ENCODE results near the gene ITPR1. TPM values are rescaled to one million over a fixed set of nuclear protein-coding genes. Genes with fewer than 3 reads are reported as not detected.

Gene ITPR1
- total RNA-seq, 2 experiments from 2014 or later: 48.6 to 55.6 TPM

DNA sequence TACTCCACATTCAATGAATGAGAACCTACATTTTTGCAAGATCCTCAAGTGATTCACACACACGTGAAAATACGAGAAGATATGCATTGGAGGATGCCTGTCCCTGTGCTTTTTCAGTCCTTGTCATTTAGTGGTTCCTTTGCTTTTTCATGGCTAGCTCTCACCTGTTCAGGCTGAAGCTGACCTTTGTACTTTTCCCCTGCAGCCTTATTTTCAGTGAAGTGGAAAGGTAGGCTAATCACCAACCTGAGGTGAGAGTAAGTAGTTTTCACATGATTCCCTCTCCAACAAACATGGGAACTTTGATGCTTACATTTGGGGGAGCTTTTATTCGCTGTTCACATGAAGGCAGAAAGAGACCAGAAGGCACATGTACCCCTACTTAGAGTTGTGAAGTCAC lies 8.3 kb downstream of the ITPR1 start:
- intact Hi-C loops (cut with DNase I, micrococcal nuclease): no loop called here
- Mint-ChIP-seq H3K27me3 (no peaks in the 10 kb centered on the region), H3K27ac (no peak overlapping the region), H3K36me3 (ENCODE audit: low read depth) (peaks cover 18% of the 10 kb centered on the region), H3K4me1 (peaks cover 41% of the 10 kb centered on the region), H3K4me3 (no peak overlapping the region), H3K9me3 (ENCODE audit: low read depth) (no peaks in the 10 kb centered on the region)
- ATAC-seq (no peak), DNase-seq (no peak)
- CTCF ChIA-PET: interaction anchor here (1.4 kb wide), 1 partner anchor 131 kb away, joined by 5 read pairs; no protein-coding TSS in a partner anchor
- POLR2A ChIA-PET: interaction anchor here (0.8 kb wide), 1 partner anchor 34 kb away, joined by 6 read pairs; no protein-coding TSS in a partner anchor

DNA sequence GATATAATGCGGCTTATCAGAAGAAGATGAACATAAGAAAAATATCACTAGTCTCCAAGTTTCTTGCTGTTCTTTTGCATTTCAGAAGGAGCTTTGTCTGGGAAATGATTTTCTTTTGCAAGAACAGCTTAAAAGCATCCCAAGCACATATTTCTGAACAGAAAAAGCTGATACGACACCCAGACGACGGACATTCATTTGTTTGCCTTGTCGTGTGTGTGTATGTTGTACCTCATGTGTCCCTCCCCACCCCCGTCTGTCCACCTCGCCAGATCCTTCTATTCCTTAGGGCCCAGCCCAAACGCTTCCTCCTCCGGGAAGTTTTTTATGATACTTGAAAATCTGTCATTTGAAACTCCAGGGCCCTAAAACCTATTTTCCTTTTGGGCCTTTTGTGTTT lies 8.8 kb downstream of the ITPR1 start:
- ATAC-seq (no peak), DNase-seq (no peak)
- Mint-ChIP-seq H3K4me1 (peaks cover 41% of the 10 kb centered on the region), H3K9me3 (ENCODE audit: low read depth) (no peaks in the 10 kb centered on the region), H3K27me3 (no peaks in the 10 kb centered on the region), H3K27ac (no peak overlapping the region), H3K4me3 (no peak overlapping the region), H3K36me3 (ENCODE audit: low read depth) (peaks cover 17% of the 10 kb centered on the region)
- ChIA-PET POLR2A (no interaction called here), CTCF (interaction anchor here (1.4 kb wide), 1 partner anchor 131 kb away, joined by 5 read pairs; no protein-coding TSS in a partner anchor)
- intact Hi-C loops (cut with DNase I, micrococcal nuclease): no loop called here

DNA sequence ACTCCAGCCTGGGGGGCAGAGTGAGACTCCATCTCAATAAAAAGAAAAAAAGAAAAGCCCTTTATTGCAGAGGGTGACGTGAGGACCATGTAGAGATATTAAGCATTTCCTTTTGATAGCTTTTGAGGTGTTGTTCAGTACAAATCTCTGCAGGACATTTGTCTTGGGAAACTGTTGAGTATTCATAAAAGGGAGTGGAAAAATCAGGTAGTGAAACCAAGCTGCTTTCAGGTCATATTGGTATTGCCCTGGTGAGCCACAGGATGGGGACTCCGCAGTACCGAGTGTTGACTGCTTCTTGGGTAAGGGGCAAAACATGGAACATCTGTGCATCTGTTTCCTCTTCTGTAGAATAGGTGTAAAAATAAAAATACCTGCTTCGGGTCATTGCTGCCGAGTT lies 9.9 kb downstream of the ITPR1 start:
- no peak overlapping the region for H3K27ac Mint-ChIP-seq
- no peaks in the 10 kb centered on the region for H3K27me3 Mint-ChIP-seq
- POLR2A ChIA-PET: interaction anchor here (2.5 kb wide), 1 partner anchor 10 kb away, joined by 7 read pairs; the partner anchor contains the start of gene ITPR1
- DNase-seq (no peak), ATAC-seq (peak; percentile 15)
- no peaks in the 10 kb centered on the region for H3K9me3 Mint-ChIP-seq (ENCODE audit: low read depth)
- no peak overlapping the region for H3K4me3 Mint-ChIP-seq
- intact Hi-C loops (cut with DNase I, micrococcal nuclease): no loop called here
- peaks cover 15% of the 10 kb centered on the region for H3K36me3 Mint-ChIP-seq (ENCODE audit: low read depth)
- H3K4me1 Mint-ChIP-seq: peaks cover 48% of the 10 kb centered on the region
- CTCF ChIA-PET: no interaction called here

DNA sequence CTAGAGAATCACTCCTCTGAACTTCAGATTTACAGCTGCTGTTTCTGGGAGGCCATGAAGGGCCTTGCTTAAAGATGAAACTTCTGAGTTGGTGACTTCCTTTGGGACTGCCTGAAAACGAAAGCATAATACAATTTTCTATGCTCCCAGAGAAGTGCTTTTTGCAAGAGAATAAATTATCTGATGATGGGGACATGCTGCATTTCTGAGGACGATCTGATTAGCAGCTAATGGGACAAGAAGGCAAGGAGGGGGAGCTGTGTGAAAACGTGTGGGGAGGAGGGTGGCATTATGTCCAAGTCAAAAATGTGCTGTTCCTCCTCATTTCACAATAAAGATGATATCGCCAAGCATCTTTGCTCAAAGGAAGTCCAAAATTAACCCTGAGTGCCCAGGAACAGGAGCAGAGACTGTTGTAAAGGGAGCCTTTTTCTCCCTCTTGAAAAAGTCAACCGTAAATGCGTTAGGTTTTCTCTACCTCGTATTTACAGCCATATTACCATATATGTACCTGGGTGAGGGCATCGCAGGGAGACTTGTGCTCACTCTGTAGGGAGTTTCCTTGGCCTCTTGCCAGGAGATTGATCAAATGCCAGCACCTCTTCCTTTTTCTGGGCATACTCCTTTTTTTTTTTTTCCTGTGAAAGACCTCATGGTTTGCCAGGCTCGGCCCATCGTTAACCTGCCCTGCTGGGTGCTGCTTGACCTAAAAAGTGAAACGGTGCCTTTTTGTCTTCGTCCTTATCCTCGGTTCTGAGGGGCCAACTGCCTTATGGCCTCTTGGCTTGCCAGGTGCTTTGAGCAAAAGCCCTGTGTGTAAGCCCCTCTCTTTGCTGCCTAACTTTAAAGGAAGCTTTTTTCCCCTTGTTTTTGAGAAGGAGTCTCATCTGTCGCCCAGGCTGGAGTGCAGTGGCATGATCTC lies 11.5 kb downstream of the ITPR1 start:
- CTCF ChIA-PET: interaction anchor here (0.6 to 3.3 kb wide), 6 partner anchors 9 to 154 kb away, joined by 3 to 16 read pairs (median 8); partner anchors contain the start of gene ITPR1
- ATAC-seq: peak; percentile 81
- peak; percentile 51 for DNase-seq
- intact Hi-C loops (cut with DNase I, micrococcal nuclease): loop anchor here in 1 of 2 experiments (1.0 kb wide), 1 partner anchor 9 kb away; no protein-coding TSS in a partner anchor
- peaks cover 54% of the 10 kb centered on the region for H3K4me1 Mint-ChIP-seq
- no peaks in the 10 kb centered on the region for H3K27me3 Mint-ChIP-seq
- peak overlapping the region; percentile 95 for H3K27ac Mint-ChIP-seq
- peaks cover 16% of the 10 kb centered on the region for H3K36me3 Mint-ChIP-seq (ENCODE audit: low read depth)
- peak overlapping the region; percentile 72 for H3K4me3 Mint-ChIP-seq
- POLR2A ChIA-PET: interaction anchor here (0.7 to 2.5 kb wide), 2 partner anchors 12 to 1308 kb away, joined by 3 to 7 read pairs; partner anchors contain the start of gene ITPR1
- no peaks in the 10 kb centered on the region for H3K9me3 Mint-ChIP-seq (ENCODE audit: low read depth)

DNA sequence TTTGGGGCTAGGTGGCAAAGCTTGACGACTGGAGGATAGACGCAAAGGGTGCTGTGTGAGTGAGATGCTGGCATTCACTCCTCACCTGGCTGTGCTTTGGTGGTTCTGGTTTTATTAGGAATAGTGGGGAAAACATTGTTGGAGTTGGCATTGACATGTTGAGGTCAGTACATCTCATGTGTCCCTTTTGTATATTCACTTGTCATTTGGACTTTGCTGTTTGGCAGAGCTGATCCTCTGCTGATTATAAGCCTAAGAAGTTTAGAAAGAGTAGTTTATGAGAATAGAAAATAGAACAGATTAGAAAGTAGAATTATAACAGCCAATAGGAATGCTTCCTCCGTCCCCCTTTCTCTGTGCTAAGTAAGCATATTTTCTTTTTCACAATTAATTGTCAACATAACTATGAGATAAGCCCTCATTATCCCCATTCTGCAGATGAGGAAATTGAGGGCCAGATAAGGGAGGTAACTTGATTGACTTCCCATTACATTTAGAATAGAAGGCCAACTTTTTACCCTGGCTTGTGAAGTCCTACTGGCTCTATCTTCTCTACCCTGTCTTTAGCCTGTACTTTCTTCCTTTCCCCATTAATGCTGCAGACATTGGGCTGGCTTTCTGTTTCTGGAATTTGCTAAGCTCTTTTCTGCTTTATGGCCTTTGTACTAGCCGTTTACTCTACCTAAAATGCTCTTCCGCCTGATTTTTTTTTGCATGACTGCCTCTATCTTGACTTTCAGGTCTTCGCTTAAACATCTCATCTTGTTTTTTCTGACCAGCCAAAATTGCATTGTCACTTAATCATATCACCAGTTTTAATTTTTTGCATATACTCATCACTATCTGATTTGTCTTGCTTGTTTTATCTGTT lies 12.8 kb downstream of the ITPR1 start:
- ATAC-seq (no peak), DNase-seq (no peak)
- intact Hi-C loops (cut with DNase I, micrococcal nuclease): no loop called here
- Mint-ChIP-seq H3K4me3 (no peak overlapping the region), H3K9me3 (ENCODE audit: low read depth) (no peaks in the 10 kb centered on the region), H3K4me1 (peaks cover 54% of the 10 kb centered on the region), H3K27me3 (no peaks in the 10 kb centered on the region), H3K27ac (peak overlapping the region; percentile 13), H3K36me3 (ENCODE audit: low read depth) (peaks cover 11% of the 10 kb centered on the region)
- CTCF ChIA-PET: interaction anchor here (0.6 to 3.3 kb wide), 4 partner anchors 8 to 673 kb away, joined by 3 to 16 read pairs (median 6); no protein-coding TSS in a partner anchor
- POLR2A ChIA-PET: interaction anchor here (1.1 kb wide), 1 partner anchor 12 kb away, joined by 8 read pairs; no protein-coding TSS in a partner anchor

DNA sequence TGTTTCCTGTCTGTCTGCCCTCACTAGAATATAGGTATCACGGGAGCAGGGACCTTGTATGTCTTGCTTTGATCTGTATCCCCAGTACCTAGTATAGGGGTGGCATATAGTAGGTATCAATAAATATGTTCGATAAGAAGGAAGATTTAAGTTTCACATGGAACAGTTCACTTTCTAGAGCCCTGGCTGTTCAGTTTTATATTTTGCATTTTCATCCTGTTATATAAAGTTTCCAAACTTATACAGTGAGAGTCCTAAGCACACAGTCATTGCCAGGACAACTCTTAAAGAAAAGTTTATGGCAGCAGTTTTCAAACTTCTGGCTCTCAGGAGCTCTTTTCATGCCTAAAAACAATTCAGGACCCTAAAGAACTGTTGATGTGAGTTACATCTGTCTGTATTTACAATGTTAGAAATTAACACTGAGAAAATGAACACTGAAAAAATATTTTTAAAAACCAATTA lies 13.4 kb downstream of the ITPR1 start:
- Mint-ChIP-seq H3K4me3 (no peak overlapping the region), H3K9me3 (ENCODE audit: low read depth) (no peaks in the 10 kb centered on the region), H3K36me3 (ENCODE audit: low read depth) (peaks cover 9% of the 10 kb centered on the region), H3K27me3 (no peaks in the 10 kb centered on the region), H3K4me1 (peaks cover 54% of the 10 kb centered on the region), H3K27ac (no peak overlapping the region)
- ChIA-PET CTCF (interaction anchor here (1.2 to 4.8 kb wide), 4 partner anchors 10 to 156 kb away, joined by 4 to 28 read pairs (median 10); no protein-coding TSS in a partner anchor), POLR2A (interaction anchor here (1.1 kb wide), 1 partner anchor 13 kb away, joined by 8 read pairs; no protein-coding TSS in a partner anchor)
- ATAC-seq: no peak
- no peak for DNase-seq
- intact Hi-C loops (cut with DNase I, micrococcal nuclease): no loop called here

DNA sequence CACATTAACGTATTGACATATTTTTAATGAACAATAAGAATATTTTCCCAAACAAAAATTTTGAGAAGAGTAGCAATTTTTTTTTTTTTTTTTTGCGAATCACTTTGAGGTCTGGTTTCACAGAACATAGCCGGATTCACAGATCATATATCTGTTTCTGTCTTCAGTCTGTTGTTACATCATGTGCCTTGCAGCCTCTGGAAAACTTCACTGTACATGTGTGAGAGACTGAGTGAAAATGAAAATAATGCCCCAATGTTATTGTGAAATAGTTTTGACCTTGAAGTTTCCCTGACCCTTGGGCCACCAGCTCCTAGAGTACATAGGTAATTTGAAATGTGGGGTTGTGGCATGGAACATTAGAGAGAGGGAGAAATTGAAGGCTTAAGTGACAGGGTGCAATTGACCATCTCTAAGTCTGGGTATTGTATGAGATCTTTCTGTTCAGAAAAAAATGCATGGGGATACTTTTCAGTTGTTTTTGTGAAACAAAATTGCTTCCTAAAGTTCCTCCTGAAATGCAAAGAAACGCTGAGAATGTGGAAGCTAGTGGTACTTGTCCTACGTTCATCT lies 14.0 kb downstream of the ITPR1 start:
- Mint-ChIP-seq H3K4me3 (no peak overlapping the region), H3K27me3 (no peaks in the 10 kb centered on the region), H3K36me3 (ENCODE audit: low read depth) (peaks cover 5% of the 10 kb centered on the region), H3K4me1 (peaks cover 54% of the 10 kb centered on the region), H3K9me3 (ENCODE audit: low read depth) (no peaks in the 10 kb centered on the region), H3K27ac (no peak overlapping the region)
- CTCF ChIA-PET: interaction anchor here (1.0 to 4.8 kb wide), 6 partner anchors 10 to 156 kb away, joined by 4 to 28 read pairs (median 4); no protein-coding TSS in a partner anchor
- no peak for ATAC-seq
- POLR2A ChIA-PET: interaction anchor here (1.0 to 1.1 kb wide), 2 partner anchors 12 to 13 kb away, joined by 4 to 8 read pairs; no protein-coding TSS in a partner anchor
- no peak for DNase-seq
- intact Hi-C loops (cut with DNase I, micrococcal nuclease): no loop called here

DNA sequence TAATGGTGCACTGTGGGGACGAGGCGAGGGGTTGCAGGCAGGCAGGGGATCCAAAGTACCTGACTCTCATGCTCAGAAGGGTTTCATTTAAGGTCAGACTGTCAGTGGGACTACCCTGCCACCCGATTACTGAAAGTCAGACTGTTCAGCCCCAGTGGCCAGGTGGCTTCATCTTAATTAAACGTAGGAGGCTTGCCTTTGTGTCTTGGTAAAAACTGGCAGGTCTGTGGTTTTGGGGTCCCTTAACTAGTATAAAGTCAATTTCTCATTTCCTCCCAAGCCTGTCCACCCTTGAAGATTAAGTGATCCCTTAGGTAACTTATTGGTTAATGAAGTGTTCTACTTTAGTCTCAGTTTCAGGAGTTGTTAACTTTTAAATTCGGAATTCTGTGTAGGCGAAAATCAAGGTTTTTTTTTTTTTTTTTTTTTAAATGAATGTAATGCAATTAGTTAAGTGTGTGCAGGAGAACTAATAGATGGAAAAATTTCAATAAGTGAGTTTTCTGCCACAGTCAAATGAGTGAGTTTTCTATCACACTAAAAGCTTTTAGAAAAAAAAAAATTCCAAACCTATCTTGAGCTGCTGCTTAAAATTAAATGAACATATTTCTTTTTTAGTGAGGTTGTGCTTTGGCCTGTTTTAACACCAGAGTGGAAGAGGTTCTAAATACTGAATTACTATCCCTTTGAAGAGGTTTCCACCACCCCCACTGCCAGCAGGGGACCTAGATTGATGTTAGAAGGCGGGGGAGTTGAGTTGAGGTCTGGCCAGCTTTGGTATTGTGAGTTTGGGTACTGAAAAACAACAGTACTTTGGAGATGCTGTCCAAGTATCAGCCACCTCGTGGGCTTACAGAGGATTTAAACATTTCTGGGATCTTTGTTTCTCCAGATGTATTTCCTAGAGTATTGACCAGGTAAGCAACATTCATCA lies 15.2 kb downstream of the ITPR1 start:
- Mint-ChIP-seq H3K27ac (no peak overlapping the region), H3K4me1 (peaks cover 49% of the 10 kb centered on the region), H3K9me3 (ENCODE audit: low read depth) (no peaks in the 10 kb centered on the region), H3K36me3 (ENCODE audit: low read depth) (peaks cover 5% of the 10 kb centered on the region), H3K27me3 (no peaks in the 10 kb centered on the region), H3K4me3 (no peak overlapping the region)
- DNase-seq: no peak
- intact Hi-C loops (cut with DNase I, micrococcal nuclease): no loop called here
- ATAC-seq: no peak
- CTCF ChIA-PET: interaction anchor here (0.6 to 4.8 kb wide), 7 partner anchors 9 to 158 kb away, joined by 3 to 28 read pairs (median 4); no protein-coding TSS in a partner anchor
- POLR2A ChIA-PET: interaction anchor here (1.0 kb wide), 1 partner anchor 11 kb away, joined by 4 read pairs; no protein-coding TSS in a partner anchor

DNA sequence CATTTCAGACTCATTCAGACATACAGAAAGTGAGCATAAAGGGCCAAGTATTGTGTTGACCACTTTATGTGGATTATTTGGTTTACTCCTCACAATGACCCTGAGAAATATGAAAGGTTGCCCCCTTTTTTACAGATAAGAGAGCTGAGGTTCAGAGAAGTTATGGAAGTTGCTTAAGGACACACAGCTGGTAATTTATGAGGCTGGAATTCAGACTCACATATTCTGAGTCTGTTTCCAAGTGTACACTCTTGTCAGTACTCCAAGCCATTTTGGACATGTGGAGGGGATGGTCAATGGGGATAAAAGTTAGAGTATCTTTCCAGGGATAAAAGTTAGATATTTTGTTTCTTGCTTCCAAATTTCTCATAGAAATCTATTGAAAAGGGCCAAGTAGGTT lies 15.9 kb downstream of the ITPR1 start:
- Mint-ChIP-seq H3K36me3 (ENCODE audit: low read depth) (peaks cover 5% of the 10 kb centered on the region), H3K27ac (no peak overlapping the region), H3K4me1 (peaks cover 42% of the 10 kb centered on the region), H3K27me3 (no peaks in the 10 kb centered on the region), H3K9me3 (ENCODE audit: low read depth) (no peaks in the 10 kb centered on the region), H3K4me3 (no peak overlapping the region)
- CTCF ChIA-PET: interaction anchor here (0.6 to 4.8 kb wide), 3 partner anchors 12 to 158 kb away, joined by 3 to 28 read pairs (median 3); no protein-coding TSS in a partner anchor
- DNase-seq (no peak), ATAC-seq (no peak)
- intact Hi-C loops (cut with DNase I, micrococcal nuclease): no loop called here
- POLR2A ChIA-PET: no interaction called here

All from activated CD4-positive, alpha-beta T cell treated with anti-CD3 and anti-CD28 coated beads for 36 hours (primary cell).